ENCODE results near the gene TMEM161A.
"Not testable (repeated sequence)": the region's sequence is repeated elsewhere in the genome, so short reads cannot be mapped to it uniquely, and the experiment has no call there.

TMEM161A gene

GRCh38 chr19:19138109-19138981 is at the start of gene TMEM161A:
TMEM161A (minus strand) TSS chr19:19138478; CDS start chr19:19138428, 50 bp downstream.
- peak; percentile 97 to 98 (median 97) for DNase-seq

GRCh38 chr19:19186742-19187141 is 48.5 kb upstream of the TMEM161A start:
- no peak for DNase-seq

- DNase-seq, result peak in 2 of 3 donors; percentile 22 to 32
Observed at GRCh38 chr19:19185853-19186740, 47.8 kb upstream of the TMEM161A start.

GRCh38 chr19:19181488-19181998 is 43.3 kb upstream of the TMEM161A start:
- DNase-seq, result no peak

- no peak for DNase-seq
Observed at GRCh38 chr19:19179548-19180441, 41.5 kb upstream of the TMEM161A start.

GRCh38 chr19:19176950-19177349 is 38.7 kb upstream of the TMEM161A start:
- DNase-seq, result no peak

- not testable (repeated sequence) for DNase-seq
Observed at GRCh38 chr19:19173243-19173642, 35.0 kb upstream of the TMEM161A start.

- DNase-seq, result peak in 2 of 3 donors; percentile 8 to 19
Observed at GRCh38 chr19:19171821-19172532, 33.7 kb upstream of the TMEM161A start.

GRCh38 chr19:19170873-19171672 is 32.8 kb upstream of the TMEM161A start:
- no peak for DNase-seq

- peak; percentile 53 to 79 (median 61) for DNase-seq
Observed at GRCh38 chr19:19170053-19170872, 32.0 kb upstream of the TMEM161A start, which contains the start of gene MEF2B. MEF2B (minus strand) TSS chr19:19170263; CDS start chr19:19150735, 19,528 bp downstream.

- DNase-seq, result no peak
Observed at GRCh38 chr19:19169236-19170052, 31.2 kb upstream of the TMEM161A start.

GRCh38 chr19:19167612-19168011 is 29.3 kb upstream of the TMEM161A start:
- DNase-seq, result no peak

GRCh38 chr19:19165396-19165795 is 27.1 kb upstream of the TMEM161A start:
- DNase-seq, result no peak

- DNase-seq, result no peak
Observed at GRCh38 chr19:19162495-19162894, 24.2 kb upstream of the TMEM161A start.

- DNase-seq, result no peak
Observed at GRCh38 chr19:19160461-19161035, 22.3 kb upstream of the TMEM161A start.

GRCh38 chr19:19159534-19159933 is 21.3 kb upstream of the TMEM161A start:
- DNase-seq, result no peak

GRCh38 chr19:19157808-19158207 is 19.5 kb upstream of the TMEM161A start:
- DNase-seq, result no peak

GRCh38 chr19:19155495-19156219 is 17.4 kb upstream of the TMEM161A start:
- DNase-seq, result no peak

Measured in suppressor macrophage treated with lipopolysaccharide for 1 hour (primary cell).